NCI-H460 (cell line): Measurements from ENCODE around the gene HMGB2. TPM values are rescaled to one million over a fixed set of nuclear protein-coding genes. Genes with fewer than 3 reads are reported as not detected.

Source experiments
- DNase-seq: peaks from one replicate; pipeline ENCODE4 v3.0.0-alpha.2; 2016; ENCODE audit warnings: low read depth; ENCODE audit errors: extremely low read depth
- polyA plus RNA-seq: library from polyadenylated mRNA; depleted of rRNA; stranded (reverse); fragments of >200 nt; gene quantifications from 2 replicates; pipeline ENCODE4 v1.2.3, GENCODE V29; 2014; cell fraction: nucleus; rRNA removed
- total RNA-seq: library from RNA; depleted of rRNA; stranded (reverse); fragments of >200 nt; shearing (Covaris generic); gene quantifications from 2 replicates; pipeline ENCODE4 v1.2.3, GENCODE V29; 2014; rRNA removed

The HMGB2 gene
- total RNA-seq, result 112 and 130 TPM in 2 replicates
- polyA plus RNA-seq, result 78.1 and 111 TPM in 2 replicates

DNA sequence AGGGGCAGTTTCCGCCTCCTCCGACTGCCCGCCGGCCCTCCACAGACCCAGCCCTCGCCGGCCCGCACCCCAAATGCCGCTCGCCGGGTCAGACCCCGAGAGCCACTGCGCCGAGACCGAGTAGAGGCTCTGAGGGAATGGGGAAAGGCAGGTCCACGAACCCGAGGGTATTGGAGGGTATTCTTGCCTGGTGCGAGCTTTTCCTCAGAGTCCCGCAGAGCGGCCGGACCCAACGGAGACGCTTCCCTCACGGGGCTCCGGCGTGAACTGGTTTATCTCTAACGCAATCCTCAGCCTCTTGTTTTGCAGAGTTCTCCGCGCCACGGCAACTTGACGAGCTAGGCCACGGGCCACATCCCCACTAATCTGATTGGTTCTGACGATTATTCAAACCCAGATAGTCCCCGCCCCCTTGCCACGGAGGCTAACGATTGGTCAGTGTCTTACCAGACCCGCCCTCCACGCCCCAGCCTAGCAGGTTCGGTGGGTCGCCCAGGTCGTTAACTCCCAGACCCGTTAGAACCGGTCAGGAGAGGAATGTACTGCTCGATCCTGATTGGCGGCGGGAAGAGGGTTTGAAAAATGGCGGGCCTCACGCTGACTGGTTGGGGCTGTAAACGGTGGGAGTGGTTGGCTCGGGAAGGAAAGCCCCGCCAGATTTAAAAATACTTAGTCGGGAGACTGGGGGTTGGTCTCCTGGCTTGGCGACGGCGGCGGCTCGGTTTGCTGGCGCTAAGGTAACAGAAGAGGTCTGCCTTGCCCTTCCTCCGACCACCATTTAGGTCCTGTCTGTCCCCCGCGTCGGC, at the start of gene HMGB2:
TSS of gene HMGB2 (minus strand) at position 274 of the 806 bp plus-strand sequence. CDS start 709 bp downstream, outside the sequence.
- peak; percentile 98 for DNase-seq

DNA sequence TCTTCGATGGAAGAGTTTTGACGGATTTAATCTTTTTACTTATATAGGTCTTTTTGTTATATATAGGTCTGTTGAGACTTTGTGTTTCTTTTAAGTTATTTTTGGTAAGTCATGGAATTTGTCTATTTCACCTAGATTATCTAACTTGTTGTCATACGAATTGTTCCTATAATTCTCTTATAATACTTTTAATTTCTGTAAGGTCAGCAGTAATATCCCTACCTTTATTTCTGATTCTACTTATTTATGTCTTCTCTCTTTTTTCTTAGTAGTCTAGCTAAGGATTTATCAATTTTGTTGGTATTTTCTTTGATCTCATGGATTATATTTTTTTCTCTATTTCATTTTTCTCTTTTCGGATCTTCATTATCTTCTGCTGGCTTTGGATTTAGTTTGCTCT, 48.2 kb upstream of the HMGB2 start:
- no peak for DNase-seq

DNA sequence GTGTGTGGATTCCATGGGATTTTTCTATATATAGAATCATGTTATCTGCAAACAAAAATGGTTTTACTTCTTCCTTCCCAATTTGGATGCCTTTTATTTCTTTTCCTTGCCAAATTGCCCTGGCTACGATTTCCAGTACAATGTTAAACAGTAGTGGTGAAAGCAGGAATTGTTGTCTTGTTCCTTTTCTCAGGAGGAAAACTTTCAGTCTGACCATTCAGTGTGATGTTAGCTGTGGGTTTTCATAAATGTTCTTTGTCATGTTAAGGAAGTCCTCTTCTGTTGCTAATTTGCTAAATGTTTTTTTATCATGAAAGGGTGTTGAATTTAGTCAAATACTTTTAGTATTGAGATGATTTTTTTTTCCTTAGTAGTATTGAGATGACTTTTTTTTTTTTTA, 47.5 kb upstream of the HMGB2 start:
- no peak for DNase-seq

DNA sequence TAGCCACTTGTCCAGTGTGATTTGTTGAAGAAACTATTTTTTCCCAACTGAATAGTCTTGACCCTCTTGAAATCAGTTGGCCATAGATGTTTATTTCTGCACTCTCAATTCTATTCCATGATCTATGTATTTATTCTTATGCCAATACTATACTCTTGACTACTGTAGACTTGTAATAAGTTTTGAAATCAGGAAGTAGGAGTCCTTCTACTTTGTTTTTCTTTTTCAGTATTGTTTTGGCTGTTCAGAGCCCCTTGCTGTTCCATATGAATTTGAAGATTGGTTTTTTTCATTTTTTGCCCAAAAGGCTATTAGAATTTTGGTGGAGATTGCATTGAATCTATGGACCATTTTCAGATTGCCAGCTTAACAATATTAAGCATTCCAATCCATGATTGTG, 46.8 kb upstream of the HMGB2 start:
- DNase-seq, result no peak

DNA sequence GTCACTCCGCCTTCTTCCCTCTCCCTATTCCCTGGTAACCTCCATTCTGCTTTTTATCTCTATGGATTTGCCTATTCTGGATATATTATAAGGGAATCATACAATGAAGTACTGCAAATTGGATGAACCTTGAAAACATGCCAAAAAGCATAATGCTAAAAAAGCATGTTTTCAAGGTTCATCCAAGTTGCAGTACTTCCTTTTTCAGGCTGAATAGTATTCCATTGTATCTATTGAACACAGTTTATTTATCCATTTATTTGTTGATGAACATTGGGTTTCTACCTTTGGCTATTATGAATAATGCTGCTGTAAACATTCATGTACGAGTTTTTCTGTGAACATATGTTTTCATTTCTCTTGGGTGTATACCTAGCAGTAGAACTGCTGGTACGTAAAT, 45.8 kb upstream of the HMGB2 start:
- no peak for DNase-seq

DNA sequence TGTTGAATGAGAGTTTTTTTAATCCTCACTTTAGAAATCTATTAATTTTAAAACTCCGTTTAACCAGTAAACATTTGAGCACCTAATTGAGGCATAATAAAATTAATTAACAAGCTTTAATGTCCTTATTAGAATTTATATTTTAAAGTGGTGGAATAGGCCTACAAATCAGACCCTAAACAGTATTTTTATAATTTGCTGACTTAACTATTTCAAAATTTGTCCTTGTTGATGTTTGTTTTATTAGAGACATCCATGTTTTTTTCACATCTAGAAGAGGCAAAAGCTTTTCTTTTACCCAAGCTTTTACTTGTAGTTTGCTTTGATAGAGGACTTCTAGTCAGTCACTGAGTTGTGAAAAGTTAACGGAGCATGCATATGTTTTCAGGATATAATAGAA, 40.4 kb upstream of the HMGB2 start:
- DNase-seq, result no peak

DNA sequence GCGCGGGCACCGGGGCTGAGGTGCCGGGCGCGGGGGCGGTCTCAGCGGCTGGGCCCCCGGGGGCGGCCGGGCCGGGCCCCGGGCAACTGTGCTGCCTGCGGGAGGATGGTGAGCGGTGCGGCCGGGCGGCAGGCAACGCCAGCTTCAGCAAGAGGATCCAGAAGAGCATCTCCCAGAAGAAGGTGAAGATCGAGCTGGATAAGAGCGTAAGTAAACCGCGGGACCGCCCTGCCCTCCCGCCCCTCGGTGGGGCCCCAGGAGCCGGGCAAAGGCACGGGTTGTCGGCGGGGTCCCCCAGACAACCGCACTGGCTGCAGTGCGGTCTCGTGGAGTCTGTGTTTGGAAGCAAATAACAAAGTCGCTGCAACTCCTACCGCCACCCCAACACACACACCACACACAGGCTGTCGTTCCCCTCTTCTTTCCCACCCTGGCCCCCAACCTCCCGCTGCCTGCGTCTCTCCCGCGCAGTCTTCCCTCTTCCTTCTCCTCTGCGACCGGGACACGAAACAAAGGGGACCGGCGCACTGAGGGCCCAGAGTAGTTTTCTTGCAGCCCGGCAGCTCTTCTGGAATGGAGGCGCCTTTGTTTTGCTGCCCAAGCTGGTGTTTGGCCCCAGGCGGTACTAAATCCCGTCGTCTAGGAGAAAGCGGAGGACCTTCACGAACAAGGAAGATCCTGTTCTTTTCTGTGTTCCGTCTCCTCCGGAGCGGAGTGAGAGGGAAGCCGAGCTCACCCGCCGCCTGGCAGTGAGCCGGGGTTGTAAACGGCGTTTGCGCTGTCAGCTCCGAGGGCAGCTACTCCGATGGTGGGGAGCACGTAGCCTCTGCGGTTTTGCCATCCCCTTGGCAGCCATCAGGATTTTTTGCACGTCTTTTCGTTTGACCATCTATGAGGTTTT, 37.4 kb upstream of the HMGB2 start:
- DNase-seq, result peak; percentile 13

DNA sequence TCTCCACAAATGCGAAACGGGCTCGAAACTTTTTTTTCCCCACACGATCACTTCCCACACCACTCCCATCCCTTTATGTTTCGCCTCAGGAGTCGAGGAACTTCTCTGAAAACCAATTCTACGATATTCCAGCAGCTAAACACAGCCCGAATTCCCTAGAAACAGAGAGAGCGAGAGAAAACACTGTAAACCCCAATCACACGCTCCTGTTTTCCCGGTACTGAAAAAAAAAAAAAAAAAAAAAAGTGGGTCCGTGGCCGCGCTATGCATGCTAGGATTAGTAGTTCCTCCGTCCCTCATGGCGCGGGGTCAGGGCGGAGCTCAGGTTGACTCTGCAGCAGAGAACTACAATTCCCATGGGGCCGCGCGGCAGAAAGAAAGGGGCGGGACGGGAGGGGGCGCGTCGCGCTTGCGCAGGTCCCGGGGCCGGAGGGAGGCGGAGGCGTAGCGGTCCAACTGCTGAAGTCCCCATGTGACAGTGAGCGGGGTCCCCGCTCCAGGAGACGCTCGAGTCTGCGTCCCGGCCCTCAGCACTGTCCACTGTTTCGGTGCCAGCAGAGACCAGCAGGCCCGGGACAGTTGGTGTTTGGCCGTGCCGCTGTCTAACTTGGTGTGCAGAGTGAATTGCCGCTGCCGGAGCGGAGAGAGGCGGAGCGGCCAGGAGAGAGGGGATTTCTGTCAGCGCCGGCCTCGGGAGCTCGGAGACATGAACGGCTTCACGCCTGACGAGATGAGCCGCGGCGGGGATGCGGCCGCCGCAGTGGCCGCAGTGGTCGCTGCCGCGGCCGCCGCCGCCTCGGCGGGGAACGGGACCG, 36.5 kb upstream of the HMGB2 start, which contains the start of gene SAP30:
TSS of gene SAP30 (plus strand) at position 478 of the 815 bp plus-strand sequence. CDS start at position 707, 229 bp downstream.
- DNase-seq, result peak; percentile 95

DNA sequence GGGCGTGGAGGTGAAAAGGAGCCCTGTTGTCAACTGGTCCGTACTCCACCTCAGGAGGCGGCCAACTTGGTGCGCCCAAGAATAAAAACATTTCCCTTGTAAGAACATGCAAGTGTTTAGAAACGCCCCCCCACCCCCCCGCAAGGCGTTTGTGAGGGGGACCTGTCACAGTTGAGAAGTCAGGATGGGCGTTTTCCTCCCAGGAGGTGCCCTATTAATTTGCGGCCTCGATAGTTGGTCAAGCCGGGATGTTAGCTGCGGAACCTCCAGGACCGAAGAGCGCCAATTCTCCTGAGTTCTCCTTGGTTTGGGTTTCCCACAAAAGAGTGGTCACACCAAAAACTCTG, 35.9 kb upstream of the HMGB2 start:
- DNase-seq, result no peak

DNA sequence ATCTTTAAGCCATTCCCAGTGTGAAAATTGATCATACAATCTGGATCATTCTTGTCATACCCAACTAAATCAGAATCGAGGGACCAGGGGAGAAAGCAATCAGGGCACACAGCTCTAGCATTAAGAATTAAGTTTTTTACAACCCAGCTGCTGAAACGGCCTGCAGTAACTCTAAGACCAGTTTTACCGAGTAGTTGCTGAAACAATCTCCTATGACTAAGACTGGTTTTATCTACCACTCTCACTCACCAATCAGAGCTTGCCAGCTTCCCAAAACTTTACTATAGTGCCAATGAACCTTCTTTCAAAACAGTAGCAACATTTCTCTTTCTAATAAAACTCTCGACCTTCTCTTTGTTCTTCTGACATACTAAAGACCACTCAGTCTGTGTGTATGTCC, 33.8 kb upstream of the HMGB2 start:
- no peak for DNase-seq

DNA sequence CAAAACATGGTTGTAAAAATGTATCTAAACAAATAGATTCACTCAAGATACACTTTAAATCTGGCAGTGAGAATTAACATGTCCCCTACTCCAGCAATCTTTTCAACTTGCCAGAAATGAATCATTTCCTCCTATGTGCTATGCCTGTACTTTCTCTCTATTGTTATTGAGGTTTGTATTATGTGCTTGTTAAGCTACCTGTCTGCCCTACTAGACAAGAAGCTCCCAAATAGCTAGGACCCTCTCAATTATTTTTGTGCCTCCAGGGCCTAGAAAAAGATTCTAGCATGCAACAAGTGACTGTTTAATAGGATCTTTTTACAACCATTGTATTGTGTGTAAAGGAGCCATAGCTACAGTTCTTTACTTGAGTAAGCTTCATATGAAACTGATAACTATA, 33.1 kb upstream of the HMGB2 start:
- no peak for DNase-seq

DNA sequence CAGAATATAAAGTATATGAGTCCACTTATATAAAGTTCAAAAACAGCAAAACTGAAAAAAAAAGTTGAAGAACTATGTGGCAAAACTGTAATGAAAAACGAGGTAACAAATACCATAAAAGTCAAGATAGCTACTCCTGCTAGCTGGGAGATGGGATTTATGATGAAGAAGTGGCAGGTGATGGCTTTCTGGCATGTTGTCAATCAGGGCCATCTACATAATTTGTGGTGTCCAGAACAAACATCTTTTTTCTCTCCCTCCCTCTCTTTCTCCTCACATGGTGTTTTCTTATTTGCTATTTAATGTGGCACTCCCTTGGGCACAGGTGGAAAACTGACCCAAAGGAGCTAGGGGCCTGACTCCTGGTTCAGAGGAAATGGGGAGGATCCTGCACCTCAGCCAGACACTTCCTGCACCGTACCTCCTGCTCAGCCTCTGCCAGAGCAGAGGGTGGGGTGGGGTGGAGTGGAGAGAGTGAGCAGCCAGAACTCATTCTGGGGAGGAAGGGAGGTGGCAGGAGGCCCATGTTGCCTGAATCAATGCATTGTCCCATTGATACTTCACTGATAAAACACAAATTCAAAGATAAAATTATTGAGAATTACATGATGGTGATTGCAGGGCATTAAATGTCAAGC, 31.3 kb upstream of the HMGB2 start:
- DNase-seq, result no peak

DNA sequence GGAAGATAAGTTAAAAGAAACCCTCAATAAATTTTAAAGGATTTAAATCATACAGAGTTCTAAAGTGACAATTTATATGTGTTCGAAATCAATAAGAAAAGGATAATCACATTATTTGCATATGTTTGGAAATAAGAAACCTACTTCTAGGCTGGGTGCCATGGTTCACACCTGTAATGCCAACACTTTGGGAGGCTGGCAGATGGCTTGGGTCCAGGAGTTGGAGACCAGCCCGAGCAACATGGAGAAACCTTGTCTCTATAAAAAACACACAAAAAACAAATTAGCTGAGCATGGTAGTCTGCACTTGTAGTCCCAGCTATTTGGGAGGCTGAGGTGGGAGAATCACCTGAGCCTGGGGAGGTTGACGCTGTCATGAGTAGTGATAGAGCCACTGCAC, 28.5 kb upstream of the HMGB2 start:
- DNase-seq, result no peak

DNA sequence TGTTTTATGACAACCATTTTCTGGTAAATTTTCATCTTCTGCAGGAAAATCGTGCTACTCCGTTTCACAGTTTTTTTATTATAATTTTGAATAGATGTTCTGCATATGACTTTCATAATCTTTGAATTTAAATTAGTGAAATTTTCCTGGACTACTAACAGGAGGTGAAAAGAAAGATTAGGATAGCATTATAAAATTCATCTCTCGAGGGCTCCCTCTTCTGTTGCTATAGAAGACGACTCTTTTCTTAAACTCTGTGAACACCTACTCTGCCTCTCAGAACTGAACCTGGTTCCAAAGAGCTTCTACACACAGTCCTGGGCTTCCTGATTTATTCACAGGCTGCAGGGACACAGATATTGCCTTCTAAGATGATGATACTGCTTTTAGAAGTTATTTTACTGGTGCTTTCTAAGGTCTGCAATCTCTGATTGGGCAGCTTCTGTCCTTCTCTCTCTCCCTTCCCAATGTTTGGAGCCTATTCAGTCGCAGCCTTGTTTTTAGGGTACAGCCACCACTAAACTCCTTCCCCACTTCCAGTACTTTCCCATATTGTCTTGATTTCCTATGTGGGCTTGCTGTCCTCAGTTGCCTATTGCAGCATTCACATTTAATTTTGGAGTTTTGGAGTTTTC, 26.5 kb upstream of the HMGB2 start:
- DNase-seq, result no peak

DNA sequence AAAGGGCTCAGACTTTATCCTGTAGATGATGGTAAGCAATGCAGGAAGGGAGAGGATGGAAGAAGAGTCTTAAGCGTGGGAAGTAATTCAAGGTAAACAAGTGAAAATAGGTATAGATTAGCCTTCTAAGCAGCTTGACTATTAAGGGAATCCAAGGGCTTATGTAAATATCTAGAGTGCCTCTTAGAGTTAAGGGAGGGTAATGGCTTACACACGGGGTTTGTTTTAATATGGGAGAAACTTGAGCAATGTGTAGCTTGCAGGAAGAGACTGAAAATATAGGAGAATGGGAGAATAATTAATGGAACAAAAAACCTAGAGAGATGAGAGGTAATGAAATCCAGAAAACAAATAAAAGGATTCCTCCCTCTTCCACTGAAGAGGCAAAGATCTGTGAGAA, 23.8 kb upstream of the HMGB2 start:
- no peak for DNase-seq

DNA sequence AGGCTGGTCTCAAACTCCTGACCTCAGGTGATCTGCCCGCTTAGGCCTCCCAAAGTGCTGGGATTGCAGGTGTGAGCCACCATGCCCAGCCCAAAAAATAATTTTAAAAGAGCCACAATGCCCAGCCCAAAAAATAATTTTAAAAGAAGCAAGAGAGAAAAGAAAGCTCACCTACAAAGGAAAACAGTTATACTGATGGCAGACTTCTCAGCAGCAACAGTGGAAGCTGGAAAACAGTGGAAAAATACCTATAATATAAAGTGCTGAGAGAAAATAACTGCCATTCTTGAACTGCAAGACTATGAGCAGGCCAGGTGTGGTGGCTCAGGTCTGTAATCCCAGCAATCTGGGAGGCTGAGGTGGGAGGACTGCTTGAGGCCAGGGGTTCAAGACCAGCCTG, 13.3 kb upstream of the HMGB2 start:
- no peak for DNase-seq

DNA sequence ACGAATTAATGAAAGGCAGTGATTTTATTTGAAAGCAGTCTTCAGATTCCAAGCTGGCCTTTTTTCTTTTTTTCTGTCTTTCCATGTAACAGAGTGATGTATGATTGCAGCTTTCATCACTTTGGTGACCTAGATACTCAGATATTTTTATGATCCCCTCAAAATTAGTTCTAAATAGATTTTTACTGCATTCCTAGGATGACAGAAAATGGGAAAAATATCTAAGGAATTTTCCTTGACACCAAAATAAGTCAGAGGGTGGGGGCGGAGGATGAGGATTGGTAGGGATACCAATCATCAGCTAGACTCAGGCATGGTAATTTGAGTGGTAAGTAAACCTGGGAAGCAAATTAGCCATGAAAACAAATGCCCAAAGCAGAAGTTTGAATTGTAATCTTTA, 11.9 kb upstream of the HMGB2 start:
- DNase-seq, result no peak

DNA sequence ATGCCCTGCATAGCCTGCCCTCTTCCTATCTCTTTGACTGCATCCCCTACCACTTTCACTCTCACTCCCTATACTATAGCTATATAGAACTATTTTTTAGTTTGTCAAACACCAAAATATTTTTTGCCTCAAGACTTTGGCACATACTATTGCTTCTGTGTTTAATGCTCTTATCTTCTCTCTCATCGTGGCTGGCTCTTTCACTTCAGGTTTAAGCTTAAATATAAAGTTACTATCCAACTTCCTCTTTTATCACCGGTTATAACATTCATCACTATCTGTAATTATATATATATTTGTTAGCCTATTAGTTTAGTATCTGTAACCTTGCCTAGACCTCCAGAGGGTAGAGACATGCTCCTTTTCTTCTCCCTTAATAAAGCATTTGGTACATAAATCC, 11.5 kb upstream of the HMGB2 start:
- DNase-seq, result no peak

DNA sequence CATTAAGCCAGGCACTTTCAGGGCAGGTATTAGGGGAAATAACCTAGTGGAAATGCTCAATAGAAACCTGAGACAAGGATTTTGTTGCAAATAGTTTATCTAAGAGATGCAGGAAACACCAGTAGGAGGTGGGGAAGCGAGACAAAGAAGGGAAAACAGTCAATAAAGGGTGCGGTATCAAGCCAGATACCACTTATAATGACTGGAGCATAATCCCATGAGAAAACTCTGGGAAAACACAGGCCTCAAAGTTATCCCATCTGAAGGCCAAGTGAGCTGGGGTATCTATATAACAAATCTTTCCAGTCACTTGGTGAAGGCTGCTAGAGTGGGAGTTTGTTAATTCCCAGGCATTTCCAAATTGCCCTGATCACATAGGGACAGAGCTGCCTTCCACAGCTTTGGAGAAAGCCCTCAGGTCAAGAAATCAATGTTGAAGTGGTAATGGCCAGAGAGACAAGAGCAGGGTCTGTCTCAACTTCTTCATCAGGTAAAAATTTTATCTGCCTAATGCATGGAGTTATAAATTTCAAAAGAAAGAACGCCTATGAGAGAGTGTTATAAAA, 9.8 kb upstream of the HMGB2 start:
- DNase-seq, result no peak

DNA sequence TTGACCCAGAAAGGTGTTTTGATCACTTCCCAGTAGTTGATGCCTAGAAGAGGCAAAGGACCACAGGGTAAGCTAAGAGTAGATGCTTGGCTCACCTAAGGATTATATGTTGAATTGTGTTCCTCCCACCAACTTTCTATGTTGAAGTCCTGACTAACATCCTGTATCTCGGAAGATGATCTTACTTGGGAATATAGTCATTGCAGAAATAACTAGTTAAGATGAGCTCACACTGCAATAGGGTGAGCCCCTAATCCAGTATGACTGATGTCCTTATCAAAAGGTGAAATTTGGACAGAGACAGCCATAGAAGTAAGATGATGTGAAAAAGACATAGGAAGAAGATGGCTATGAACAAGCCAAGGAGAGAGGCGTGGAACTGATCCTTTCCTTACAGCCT, 3.3 kb upstream of the HMGB2 start:
- DNase-seq, result no peak
